ENCODE measurements around the gene URAD.

The URAD gene

DNA sequence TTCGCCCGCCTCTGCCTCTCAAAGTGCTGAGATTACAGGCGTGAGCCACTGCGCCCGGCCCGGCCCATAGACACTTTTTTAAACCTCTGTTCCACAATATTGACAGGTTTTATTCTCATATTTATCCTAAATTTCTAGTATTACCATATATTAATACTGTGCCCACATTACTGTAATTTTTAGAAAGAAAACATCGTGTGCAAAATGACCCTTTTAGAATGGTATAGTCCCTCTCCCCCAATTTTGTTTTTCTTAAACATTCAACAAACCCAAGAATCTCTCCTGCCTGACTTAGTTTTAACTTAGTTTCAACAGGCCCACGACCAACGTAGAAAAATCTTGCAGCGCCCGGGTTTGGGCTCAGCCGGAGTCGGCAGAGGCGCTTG, 28.5 kb downstream of the URAD start:
- DNase-seq (ENCODE audit: low read depth in 2 of 2, low spot score in 1 of 2) = no peak

DNA sequence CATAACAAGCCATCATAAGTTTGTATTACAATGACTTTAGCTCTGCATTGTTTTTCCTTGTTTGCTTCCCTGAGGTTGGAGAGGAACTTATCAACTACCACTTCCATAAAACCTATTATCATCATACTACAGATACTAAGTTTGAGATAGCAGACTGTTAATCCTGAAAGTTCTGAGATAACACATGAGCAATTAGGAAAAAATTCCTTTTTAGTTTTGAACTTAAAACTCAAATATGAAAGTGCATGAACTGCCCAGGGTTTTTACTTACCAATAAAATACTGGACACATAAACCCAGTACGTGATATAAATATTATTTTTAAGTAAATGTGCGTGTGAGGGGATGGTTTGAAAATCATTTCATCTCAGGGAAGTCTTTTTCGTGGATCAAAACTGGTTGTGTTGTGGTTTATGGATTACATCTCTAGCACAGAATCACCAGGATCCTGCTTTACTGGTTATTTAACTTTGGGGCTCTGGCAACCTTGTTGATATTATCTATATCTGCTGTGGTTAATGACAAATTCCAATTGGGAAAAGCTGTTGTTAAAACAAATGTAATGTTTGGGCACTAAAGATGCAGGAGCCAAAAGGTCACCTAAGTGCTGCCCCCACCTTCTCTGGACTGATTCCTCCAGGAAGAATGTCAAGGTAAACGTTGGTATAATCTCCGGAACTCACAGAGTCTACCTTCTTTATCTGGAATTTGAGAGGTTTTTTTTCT, 31.8 kb downstream of the URAD start:
- no peak for DNase-seq (ENCODE audit: low read depth in 2 of 2, low spot score in 1 of 2)

DNA sequence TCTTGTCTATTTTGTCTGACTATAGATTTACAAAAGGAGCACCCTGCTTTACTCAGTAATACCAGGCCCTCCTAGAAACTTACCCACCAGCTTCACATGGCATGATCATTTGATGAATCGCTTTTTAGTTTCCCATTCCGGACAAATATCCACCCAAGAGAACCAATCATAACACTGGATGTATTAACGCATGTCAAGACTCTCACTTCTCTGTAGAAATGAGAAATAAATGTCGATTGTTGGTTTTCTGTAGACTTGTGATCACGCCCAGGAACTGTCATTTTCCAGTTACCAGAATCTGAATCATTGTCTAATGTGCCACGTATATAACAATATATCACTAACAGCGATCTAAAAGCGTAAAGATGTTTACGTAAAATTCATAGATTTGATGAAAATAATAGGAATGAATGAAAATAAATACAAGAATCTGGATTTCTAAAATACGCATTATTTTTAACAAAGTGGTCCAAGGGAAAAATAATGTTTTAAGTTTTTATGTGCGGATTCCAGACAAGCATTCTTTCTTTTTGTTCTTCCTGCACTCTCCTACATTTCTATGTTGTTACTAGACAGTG, 33.4 kb downstream of the URAD start:
- no peak for DNase-seq (ENCODE audit: low read depth in 2 of 2, low spot score in 1 of 2)

DNA sequence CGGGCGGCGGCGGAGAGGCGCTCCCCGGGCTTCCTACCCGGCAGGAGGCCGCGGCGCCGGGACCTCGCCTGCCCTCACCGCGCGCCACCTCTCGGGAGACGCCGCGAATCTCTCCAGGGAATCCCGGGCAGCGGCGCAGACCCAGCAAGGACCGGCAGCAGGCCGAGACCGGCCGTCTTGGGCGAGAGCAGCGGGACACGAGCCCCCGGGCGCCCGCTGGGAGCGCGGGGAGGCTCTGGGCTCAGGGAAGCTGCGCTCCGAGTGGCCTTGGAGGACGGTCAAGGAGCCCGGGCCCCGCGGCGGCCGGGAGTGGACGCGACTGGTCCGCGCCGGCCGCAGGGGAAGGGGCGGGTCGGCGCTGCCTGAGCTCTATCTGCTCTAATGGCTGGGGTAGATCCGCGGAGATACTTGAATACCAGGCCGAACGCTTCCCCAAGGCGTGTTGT, 34.1 kb downstream of the URAD start:
- no peak for DNase-seq (ENCODE audit: low read depth in 2 of 2, low spot score in 1 of 2)

DNA sequence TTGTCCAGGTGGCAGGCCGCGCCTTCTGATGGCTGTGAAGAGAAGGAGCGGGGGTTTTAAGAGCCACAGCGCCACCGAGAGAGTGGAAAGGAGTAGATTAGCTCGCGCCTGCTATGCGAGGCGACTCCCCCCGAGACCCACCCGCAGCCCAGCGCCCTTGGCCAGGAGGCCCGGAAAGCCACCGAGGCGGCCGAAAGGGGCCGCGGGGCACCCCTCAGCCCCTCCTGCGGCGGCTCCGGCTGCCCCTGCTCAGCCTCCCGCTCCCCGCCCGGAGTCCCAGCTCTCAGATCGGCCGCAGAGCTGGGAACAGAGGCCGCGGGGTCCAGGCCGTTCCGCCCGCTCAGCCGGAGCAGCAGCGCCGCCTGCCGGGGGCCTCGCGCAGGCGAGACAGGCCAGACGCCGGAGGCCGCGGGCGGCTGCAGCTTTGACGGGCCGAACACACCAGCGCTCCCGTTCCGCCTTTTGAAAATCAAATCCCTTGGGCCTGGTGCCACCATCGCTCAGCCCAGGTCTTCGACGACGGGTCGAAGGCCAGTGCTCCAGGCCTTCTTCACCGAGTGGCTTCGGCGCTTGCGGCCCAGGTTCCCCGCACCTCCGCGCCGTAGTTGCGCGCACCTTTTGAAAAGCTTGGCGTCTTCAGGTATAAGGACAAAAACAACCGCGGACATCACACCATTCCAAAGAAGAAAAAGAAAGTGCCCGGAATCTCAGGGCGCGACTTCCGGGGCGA, 34.7 kb downstream of the URAD start:
- peak in 1 of 2 donors; percentile 17 for DNase-seq (ENCODE audit: low read depth in 2 of 2, low spot score in 1 of 2)

DNA sequence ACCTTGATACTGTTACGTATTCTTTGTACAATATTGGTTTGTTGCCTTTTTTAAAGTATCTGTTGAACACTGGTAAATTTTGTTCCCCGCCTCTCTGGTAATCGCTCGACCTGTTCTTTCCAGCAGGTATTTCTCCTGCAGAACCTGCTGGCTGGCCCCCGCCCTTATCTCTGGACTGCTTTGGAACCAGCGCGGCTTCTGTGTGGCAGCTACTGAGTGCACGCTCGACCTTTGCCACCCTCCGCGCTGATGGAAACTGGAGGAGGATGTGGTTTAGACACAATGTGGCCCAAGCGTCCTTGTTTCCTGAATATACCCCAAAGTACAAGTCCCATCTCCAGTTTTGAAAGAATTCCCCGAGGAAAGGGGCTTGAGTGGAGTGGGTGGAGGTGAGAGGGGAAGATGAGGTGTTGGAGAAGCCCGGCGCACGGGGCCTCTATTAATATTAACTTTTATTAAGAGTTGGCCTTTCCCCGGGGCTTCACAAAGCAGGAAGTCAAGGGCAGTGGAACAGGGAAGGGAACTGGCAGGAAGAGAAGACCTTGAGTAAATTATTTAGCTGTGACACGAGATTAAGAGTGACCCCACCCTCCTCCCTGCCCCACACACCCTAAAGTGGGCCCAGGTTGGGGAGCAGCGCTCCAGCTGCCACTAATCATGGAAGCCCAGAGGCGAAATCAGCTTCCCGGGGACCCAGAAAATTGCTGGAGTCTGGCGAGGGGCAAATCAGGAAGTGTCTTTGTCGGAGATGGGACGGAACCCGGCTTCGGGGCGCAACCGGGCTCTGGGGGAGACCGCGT, 35.4 kb downstream of the URAD start:
- no peak for DNase-seq (ENCODE audit: low read depth in 2 of 2, low spot score in 1 of 2)

DNA sequence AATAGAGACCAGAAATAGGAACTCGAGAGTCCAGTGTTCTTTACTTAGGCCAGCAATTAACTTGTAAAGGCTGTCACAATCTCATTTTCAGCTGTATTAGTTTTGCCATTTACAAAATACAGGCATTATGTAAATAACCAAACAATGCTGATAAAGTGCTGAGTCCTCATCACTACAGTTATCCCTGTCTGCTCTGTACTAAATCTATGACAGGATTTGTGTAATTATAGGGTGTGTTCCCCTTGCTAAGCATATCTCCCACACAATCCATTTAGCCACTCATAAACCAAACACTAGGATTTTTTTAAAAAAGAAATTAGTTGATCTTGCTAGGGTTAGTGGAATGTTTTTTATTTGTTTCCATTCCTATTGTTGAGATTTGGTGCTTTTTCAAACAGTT, 45.5 kb downstream of the URAD start:
- DNase-seq (ENCODE audit: low read depth in 2 of 2, low spot score in 1 of 2) = no peak

DNA sequence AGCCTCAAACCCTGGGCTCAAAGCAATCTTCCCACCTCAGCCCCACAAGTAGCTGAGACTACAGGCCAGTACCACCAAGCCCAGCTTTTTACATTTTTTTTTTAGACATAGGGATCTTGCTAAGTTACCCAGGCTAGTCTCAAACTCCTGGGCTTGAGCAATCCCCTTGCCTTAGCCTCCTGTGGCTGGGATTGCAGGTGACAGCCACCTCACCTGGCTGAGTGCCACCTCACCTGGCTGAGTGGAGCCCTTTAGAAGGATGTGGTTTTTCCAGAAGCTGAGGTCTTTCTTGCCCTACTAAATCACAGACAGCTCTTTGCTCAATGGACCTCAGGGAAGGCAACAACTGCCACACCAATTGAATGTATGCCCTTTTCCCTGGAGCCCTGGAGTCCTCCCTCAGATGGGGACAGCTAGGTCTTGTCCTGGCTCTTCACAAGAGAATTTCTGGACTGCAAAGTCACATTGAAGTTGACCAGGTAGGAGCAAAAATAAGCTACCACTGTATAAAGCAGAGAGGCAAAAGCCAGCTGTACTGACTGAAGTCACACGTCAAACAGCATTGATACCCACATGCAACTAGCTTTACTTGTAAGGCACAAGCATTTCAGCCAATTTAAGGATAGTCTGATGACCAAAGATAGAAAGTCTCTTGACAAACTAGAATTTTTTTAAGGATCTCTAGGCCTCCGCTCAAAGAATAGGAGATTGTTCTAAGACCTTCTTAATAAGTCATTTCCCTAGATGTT, 54.7 kb downstream of the URAD start:
- DNase-seq (ENCODE audit: low read depth in 2 of 2, low spot score in 1 of 2) = no peak

DNA sequence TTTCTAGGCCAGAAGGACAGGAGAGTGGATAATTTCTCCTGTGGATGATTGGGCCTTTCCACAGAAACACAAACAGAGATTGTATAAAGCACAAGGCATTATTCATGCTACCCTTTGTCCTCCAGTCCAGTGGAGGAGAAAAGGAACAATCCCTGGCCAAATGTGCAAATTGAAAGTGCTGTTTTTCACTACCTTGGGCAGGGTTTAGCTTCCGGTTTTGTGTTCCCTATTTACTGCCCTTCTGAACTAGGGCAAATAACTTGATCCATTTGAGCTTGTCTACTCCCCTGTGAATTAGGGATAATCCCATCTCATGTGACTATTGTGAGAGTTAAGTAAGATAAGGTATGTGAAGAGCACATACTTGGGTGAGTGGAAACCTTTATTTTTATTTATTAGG, 55.4 kb downstream of the URAD start:
- no peak for DNase-seq (ENCODE audit: low read depth in 2 of 2, low spot score in 1 of 2)

DNA sequence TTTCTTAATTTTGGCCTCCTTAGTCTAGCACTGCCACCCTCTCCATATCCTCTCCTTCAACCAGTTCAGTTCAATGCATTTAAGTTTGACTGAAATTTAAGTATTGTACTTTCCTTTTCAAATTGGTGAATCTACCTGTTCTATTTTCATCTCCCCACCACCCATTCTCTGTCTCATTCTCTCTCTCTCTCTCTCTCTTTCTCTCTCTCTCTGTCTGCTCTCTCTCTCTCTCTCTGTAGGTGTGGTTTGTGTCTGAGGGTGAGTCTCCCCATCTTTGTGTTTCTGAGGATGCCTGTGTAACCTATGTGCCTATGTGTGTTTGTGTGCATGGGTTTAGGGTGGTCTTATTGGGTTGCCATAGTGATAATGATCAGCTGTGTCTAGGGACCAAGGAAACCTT, 58.6 kb downstream of the URAD start:
- DNase-seq (ENCODE audit: low read depth in 2 of 2, low spot score in 1 of 2) = no peak

DNA sequence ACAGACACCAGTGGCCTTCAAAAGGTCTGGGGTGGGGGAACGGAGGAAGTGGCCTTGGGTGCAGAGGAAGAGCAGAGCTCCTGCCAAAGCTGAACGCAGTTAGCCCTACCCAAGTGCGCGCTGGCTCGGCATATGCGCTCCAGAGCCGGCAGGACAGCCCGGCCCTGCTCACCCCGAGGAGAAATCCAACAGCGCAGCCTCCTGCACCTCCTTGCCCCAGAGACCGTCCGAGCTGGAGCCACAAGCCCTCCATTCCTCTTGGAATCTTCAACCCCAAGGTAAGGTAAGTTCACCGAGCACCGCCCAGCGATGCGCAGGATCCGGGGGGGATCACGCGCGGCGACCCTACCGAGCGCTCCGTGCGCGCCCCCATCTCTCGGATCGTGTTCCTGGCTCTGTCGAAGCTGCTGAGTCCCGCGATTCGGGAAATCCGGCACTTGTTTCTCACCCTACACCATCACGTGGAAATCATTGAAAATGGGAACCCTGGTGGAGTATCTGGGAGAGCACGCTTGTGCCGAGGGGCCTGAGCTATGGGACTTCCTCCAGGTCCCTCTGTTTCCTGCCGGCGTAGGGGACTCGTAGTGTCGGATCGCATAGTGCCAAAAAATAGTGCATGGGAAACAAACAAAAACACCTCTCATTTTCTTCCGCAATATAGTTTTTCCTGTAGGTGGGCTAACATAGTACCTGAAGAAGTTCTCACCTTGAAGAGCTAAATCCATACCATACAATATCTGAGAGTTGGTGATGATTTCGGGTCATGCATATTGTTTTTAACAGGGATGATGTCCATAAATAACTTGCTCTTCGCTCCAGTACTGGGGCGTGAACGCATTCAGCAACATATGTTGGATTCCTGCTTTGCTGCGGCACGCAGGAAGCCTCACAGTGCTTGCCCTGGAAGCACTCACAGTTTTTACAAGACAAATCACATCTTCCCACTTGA, 59.4 kb downstream of the URAD start:
- no peak for DNase-seq (ENCODE audit: low read depth in 2 of 2, low spot score in 1 of 2)

DNA sequence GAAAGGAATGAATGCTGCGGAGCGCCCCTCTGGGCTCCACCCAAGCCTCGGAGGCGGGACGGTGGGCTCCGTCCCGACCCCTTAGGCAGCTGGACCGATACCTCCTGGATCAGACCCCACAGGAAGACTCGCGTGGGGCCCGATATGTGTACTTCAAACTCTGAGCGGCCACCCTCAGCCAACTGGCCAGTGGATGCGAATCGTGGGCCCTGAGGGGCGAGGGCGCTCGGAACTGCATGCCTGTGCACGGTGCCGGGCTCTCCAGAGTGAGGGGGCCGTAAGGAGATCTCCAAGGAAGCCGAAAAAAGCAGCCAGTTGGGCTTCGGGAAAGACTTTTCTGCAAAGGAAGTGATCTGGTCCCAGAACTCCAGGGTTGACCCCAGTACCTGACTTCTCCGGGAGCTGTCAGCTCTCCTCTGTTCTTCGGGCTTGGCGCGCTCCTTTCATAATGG, 60.1 kb downstream of the URAD start:
- DNase-seq (ENCODE audit: low read depth in 2 of 2, low spot score in 1 of 2) = no peak

Measured in stimulated activated CD8-positive, alpha-beta memory T cell treated with anti-CD3 and anti-CD28 coated beads, Interleukin-4, amount 100 ng/mL, for 1 hour (primary cell).